HG03064 (cell line): ENCODE measurements around the gene RABGAP1L.
"Not testable (repeated sequence)": the region's sequence is repeated elsewhere in the genome, so short reads cannot be mapped to it uniquely, and the experiment has no call there.

Source experiments
- ATAC-seq: cut with Tn5 transposase; IDR thresholded peaks from one replicate; pipeline ENCODE4 v1.9.1; 2021; ENCODE audit warnings: low read depth; ENCODE audit not compliant: unreplicated experiment

RABGAP1L gene

DNA sequence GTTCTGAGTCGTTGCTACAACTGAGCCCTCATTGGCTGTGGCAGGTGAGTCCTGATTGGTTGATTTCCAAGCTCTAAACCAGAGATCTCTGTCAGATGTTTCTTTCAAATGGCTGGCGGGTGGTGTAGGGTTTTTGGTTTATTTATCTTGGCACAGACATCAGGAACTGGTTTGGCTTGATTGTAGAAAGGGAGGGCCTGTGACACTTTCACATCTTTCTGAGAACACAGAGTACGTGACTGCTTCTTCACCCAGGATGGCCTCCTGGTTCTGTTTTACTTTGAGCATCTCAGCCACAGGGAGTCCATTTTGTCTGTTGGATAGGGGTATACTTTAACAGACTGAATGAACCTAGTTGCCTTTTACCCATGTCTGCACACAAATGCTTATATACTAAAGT, 199.0 kb downstream of the RABGAP1L start:
- ATAC-seq: no peak

DNA sequence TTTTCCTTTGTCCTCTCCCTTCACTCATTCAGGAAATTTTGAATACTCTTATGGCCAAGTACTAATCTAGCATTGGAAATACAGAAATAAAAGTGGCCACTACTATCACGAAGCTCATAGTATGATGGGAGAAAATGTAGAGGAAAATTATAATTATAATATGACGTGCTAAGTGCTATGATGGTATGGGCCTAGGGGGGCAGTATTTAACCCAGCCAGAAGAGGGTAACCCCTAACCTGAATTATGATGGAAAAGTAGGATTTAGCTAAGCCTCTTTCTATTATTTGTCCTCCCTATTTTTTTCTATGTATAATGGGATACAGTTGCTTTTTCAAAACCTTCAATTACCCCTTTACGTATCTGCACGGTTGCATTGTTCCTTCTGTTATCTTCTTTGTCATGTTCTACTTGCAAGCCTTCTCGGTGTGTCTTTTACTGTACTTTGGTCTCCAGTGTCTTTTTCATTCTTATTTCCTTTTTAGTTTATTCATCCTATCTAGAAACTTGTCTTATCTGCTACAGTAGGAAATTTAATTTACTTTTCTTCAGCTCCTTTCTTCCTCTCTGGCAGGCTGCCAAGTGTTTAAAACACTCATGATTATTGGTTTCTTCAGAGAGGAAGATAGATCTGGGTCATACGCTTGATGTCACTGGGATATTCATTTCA, 199.6 kb downstream of the RABGAP1L start:
- no peak for ATAC-seq

DNA sequence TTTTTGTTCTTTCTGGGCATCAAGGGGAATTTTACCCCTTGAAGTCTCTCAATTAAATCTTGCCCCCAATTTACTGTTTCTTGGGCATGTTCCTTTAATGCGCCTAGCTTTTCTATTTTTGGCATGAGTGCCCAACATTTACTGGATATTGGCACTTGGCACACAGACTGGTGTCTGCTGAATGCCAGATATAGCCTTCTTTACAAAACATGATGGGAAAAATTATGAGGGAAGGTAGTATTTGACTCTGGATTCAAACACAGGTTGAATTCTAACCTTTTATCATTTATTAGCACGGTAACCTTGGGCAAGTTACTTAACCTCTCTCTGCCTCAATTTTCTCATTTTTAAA, 200.1 kb downstream of the RABGAP1L start:
- ATAC-seq: no peak

DNA sequence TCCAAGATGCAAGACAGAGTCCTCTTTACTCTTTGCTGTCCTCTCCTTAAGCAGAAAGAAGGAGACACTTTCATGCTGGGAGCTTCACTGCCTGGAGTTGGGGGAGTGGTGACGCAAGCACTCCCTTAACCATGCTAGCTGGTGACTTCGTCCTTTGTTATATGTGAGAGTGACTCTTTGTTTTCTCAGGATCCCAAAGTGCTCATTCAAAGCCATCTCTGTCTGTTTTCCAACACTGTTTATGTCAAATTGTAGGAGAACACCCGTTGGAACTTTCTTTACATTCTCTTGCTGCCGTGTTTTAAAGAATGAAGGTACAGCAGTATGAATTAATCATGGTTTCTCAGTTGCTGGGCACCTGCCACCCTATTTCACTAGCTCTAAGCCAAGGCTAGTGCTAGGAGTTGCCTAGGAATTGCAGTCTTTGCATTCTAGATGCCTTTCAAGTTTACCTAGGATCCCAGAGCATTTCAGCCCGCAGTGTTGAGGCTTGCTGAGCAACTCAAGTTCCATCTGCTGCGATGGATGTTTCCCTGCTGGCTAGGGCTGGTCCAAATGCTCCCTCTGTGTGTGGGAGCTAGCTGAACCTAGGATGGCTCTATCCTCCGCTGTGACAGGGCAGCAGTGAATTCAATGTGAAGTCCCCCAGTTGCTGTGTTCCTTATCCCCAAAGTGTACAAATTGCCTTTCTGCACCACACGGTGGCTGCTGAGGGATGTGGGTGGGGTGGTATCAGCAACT, 205.8 kb downstream of the RABGAP1L start:
- ATAC-seq: no peak

DNA sequence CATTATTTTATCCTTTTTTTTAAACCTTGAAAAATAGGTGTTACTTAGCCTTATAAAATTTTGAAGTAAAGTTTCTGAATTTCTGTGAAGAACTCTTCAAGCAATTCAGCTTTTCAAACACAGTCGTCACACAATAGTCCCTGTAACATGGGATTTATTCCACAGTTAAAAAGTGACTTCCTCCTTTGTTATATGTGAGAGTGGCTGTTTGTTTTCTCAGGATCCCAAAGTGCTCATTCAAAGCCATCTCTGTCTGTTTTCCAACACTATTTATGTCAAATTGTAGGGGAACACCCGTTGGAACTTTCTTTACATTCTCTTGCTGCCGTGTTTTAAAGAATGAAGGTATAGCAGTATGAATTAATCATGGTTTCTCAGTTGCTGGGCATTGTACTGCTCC, 207.6 kb downstream of the RABGAP1L start:
- no peak for ATAC-seq

DNA sequence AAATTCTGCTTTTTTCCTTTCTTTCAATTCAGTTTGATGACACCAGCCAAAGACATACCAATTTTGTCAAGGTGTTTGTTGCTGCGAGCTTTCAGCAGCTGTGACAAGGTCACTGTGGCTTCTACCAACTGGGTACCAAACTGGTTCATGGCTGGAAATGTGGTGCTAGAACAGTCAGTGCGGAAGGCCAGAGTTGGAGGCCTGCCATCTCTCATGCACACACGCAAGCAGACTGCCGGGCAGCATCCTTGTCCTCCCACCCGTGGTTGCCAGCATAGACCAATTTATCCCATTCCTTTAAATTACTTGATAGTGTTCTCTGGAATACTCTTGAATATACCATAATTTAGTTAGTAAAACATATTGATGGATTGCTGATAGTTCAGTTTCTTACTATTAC, 208.6 kb downstream of the RABGAP1L start:
- ATAC-seq: no peak

DNA sequence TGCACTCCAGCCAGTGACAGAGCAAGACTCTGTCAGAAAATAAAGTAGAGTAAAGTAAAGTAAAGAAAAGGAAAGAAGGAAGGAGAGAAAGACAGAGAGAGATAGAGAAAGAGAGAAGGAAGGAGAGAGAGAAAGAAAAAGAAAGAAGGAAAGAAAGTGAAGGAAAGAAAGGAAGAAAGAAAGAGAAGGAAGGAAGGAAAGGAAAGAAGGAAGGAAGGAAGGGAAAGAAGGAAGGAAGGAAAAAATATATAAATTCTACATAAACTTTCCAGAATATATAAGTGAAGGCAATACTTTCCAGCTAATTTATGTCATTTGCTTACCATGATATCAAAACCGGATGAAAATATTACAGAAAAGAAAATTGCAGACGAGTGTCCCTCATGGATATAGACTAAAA, 216.7 kb downstream of the RABGAP1L start:
- ATAC-seq: no peak

DNA sequence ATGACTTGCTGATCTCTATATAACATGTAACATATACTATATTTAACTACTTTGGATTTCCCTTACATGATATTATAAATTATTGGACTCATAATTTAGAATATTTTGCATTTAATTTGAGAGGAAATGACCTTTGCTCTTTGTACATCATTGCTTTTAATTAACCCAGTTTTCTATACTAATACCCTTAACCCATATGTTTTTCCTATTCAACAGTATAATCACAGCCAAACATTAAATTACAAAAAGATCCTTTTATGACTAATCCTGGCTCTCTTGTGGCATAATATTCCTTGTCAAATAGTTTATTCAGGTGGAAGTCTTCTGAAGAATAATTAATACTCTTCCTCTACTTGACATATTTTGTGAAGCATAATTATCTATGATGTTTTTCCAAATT, 232.4 kb downstream of the RABGAP1L start:
- ATAC-seq: no peak

DNA sequence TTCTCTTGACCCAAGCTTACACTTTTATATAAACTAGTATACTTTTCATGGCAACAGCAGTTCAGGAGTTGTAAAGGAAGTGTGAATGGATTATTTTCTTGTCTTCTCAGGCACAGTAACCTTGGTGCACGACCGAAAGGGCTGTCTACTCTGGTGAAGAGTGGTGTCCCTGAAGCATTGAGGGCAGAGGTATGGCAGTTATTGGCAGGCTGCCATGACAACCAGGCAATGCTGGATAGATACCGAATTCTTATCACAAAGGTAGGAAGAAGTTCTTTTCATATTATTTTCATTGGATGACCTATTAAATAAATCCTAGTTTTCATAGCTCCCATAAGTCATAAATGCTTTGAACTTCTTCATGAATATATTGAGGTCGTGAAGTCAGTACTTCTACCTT, 234.6 kb downstream of the RABGAP1L start:
- no peak for ATAC-seq

DNA sequence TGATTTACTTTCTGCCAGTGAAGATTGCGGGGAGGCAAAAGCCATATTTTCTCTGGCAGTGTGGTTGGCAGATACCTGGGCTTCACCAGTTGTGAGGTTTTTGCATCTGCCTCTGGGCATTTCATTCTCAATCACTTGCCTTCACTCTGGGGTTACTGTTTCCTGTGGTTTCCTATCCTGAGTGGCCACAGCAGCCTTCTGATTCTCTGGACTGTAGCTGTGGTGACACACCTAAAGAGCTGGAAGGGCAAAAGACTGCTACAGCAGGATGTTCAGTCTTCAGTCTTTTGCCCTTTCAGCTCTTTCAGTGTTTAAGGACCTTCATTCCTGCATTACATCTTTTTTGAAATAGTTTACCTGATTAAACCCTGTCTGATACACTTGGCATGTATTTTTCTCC, 237.9 kb downstream of the RABGAP1L start:
- no peak for ATAC-seq

DNA sequence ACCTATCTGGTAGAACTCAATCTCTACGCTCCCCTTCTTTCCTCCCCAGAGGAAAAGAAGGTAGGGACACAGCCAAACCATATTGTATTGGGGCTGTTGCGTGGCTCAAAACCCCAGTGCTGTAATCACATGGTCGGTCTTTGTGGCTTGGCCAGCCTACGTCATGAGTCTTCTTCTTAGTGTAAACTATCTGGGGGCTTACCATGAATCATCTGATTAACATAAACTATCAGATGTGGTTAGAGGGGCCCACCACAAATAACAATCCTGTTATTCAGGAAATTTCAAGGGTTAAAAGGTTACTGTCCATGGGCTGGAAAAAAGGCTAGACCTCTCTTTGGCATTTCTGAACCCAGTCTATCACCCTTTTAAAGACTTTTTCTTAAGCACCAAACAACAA, 238.9 kb downstream of the RABGAP1L start:
- no peak for ATAC-seq

DNA sequence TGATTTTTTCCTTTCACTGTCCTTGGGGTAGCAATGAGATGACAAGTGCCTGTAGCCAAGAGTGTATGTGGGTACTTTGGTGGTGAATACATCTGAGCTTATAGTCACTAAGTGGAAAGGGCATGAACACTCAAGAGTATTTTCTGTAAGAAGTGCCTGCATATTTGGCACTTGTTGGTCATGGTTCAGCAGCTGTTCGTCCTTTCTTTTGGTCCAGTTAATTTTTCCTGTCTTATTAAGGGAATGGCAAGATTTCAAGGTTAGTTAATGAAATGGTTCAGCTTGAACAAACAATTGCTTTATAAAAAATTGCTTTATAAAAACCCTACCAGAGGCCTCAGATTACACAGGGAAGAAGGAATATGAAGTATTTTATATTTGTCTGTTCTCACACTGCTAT, 239.9 kb downstream of the RABGAP1L start:
- ATAC-seq: no peak

DNA sequence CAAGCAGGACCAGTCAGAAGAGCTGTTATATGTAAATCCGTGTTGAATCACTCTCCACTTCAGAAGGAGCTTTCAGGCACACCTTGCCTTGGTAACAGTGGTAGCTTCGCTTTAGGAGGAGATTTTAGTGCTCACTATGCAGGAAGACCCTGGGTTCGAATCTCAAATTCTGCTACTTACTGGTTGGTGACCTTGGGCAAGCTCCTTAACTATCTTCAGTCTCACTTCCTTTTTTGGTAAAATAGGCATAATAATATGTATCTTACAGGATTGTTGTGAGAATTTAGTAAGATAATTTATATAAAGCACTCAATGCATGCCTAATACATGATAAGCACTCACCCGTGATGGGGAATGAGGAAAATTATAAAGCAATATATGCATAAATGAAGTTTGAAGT, 241.8 kb downstream of the RABGAP1L start:
- no peak for ATAC-seq

DNA sequence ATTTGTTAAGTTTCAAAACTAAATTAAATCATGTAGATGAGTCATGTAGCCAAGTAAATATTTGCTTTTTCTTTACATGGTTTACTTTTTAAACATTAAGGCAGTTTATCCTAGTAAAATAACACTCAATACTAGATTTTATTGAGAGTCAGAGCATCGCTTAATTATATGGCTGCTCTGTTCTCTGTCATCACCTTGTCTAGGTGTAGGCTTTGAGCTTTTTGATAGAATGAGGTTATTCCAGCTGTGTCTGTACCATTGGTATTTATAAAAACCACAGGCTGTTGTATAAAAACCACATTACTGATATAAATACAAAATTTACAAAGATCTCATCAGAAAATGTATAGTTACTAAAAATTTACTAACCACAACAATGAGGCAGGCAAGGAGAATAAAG, 245.9 kb downstream of the RABGAP1L start:
- ATAC-seq: no peak

DNA sequence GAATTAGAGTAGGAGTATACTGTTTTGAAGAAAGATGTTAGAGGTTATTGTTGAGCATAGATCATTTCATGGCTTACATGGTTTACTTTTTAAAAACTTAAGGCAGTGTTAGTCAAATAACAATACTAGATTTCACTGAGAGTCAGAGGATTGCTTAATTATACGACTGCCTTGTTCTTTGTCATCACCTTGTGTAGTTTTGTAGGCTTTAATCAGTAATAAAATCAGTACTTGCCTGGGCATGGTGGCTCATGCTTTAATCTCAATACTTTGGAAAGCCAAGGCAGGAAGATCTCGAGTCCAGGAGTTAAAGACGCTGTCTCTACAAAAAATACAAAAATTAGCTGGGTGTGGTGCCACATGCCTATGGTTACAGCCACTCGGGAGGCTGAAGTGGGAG, 247.1 kb downstream of the RABGAP1L start:
- no peak for ATAC-seq

DNA sequence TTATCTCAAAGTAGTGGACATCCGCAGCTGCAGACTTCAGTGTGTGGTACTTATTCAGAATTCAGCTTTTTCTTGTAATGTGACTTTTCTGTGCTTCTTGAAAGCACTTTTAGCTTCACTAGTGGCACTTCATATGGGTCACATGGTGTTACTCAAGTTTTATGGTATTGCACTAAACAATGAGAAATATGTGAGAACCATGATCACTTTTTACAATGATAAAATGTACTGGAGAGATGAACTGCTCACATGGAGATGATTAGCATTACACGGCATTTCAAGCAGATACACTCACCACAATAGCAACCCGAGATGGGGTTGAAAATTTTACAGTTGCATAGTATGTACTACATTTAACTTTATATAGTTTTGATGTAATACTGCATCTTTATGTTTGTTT, 248.3 kb downstream of the RABGAP1L start:
- ATAC-seq: no peak

DNA sequence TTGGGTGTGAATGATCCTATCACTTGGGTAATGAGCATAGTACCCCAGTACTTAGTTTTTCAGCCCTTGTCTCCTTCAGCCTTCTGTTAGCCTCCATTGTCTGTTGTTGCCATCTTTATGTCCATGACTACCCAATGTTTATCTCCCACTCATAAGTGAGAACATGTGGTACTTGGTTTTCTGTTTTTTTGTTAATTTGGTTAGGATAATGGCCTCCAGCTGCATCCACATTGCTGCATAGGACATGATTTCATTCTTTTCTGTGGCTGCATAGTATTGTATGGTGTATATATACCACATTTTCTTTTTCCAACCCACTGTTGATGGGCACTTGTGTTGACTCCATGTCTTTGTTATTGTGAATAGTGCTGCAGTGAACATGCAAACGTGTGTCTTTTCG, 248.8 kb downstream of the RABGAP1L start:
- no peak for ATAC-seq

DNA sequence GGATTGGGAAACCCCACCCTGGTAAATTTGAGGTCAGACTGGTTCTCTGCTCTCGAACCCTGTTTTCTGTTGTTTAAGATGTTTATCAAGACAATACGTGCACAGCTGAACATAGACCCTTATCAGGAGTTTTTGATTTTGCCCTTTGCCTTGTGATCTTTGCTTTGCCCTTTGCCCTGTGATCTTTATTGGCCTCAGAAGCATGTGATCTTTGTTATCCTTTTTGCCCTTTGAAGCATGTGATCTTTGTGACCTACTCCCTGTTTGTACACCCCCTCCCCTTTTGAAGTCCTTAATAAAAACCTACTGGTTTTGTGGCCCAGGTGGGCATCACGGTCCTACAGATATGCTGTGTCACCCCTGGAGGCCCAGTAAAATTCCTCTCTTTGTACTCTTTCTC, 250.5 kb downstream of the RABGAP1L start:
- ATAC-seq: not testable (repeated sequence)

DNA sequence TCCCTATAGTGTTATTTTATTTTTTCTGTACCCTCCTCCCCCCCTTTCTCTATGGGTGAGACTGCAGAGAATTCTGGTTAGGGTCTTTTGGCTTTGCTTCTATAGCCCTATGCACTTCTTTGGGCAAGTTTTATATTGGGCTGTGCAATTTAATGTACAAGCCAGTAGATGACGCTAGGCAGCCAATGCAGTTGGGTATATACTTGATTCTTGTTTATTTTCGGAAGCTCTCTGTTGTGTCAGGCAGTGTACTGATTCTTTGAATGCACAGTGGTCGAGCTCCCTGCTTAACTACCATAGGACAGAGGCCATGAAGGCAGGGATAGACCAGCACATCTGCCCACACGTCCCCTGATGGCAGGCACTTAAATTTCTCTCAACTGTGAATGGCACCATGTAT, 254.3 kb downstream of the RABGAP1L start:
- no peak for ATAC-seq

DNA sequence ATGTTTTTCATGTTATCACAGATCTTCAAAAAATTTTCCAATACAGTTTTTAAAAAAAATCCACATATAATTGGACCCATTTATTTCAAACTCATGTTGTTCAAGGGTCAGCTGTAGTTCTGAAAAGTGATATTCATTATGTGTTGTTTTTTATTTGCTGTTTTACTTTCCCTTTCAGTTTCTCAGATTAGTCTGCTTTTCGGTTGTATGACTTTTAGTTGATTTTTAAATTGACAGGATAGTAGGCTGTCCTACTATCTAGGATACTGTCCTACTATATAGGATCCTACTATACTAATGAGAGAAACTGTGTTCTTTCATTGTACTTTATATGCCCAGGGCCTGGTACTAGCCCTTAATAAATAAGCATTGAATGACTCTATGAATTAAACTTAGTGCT, 254.9 kb downstream of the RABGAP1L start:
- ATAC-seq: no peak

DNA sequence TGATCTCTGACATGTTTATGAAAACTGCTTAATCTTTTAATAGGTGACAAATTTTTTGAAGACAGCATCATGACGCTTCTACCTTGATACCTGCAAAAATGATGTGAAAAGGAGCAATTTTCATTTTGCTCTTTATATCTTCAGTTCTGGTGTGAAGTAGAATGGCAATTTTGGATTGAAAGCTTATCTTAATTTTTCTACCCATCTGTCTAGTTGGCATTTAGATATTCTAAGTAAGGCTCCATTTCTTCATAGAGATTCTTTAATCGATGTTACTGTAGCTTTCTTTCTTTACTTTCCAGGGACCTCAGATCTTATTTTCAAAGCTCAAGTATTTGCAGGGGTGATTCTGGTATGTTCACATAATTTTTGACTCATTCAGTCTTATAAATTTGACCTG, 256.2 kb downstream of the RABGAP1L start:
- ATAC-seq: no peak

DNA sequence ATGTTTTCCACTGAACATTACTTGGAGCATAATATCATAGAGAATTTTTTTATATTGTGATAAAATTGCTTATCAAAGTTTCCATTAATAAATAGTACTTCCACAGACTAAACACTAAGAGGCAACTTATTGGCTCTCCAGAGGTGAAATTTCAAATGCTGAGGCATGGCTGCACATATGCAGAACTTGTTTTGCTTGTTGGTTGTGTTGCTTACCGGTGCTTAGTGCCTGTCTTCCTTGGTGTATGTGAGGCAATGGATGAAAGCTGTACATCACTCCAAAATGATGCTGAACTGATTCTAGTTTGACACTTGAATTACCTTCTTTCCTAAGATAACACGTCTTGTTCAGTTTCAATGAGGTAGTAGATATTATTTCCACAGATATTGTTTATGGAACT, 258.6 kb downstream of the RABGAP1L start:
- ATAC-seq: no peak

DNA sequence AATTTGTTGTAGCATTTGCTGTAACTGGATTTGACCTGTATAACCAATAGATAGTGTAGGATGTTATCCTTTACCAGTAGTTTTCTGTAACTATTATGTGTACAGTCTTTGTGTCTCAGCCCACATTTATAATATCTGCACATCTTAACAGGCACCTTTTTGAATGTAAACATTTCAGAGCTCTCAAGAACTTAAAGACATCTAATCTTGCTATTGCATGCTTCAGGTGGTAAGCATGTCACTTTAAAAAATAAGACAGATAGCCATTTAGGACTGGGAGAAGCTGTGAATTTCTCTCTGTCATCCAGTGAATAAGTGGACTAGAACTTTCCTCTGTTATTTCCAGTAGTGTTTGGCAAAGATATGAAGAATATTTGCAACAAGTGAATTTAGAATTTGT, 265.8 kb downstream of the RABGAP1L start:
- no peak for ATAC-seq
